HG02884 (cell line): ENCODE data around the gene CFI.

Experiments
- ATAC-seq: cut with Tn5 transposase; IDR thresholded peaks from one replicate; pipeline ENCODE4 v1.9.1; 2021; ENCODE audit warnings: mild to moderate bottlenecking, moderate library complexity; ENCODE audit not compliant: unreplicated experiment

CFI gene

GRCh38 chr4:109733728-109734127 is 68.1 kb downstream of the CFI start:
- no peak for ATAC-seq

- ATAC-seq, result no peak
Observed at GRCh38 chr4:109730619-109731545, 70.9 kb downstream of the CFI start.

- ATAC-seq, result peak; percentile 74
Observed at GRCh38 chr4:109729718-109730618, 71.8 kb downstream of the CFI start, which contains the start of gene PLA2G12A. Gene PLA2G12A, minus strand, starts transcription at chr4:109730070. Its CDS starts 261 bp downstream, at chr4:109729809.

- ATAC-seq, result no peak
Observed at GRCh38 chr4:109729117-109729717, 72.6 kb downstream of the CFI start.

GRCh38 chr4:109728385-109728784 is 73.4 kb downstream of the CFI start:
- no peak for ATAC-seq

GRCh38 chr4:109723110-109723509 is 78.7 kb downstream of the CFI start:
- no peak for ATAC-seq

GRCh38 chr4:109722357-109722756 is 79.4 kb downstream of the CFI start:
- no peak for ATAC-seq

- no peak for ATAC-seq
Observed at GRCh38 chr4:109721033-109721432, 80.8 kb downstream of the CFI start.

GRCh38 chr4:109719604-109720003 is 82.2 kb downstream of the CFI start:
- no peak for ATAC-seq

- ATAC-seq, result no peak
Observed at GRCh38 chr4:109718759-109719158, 83.0 kb downstream of the CFI start.

- ATAC-seq, result no peak
Observed at GRCh38 chr4:109713500-109713899, 88.3 kb downstream of the CFI start.

GRCh38 chr4:109708990-109709389 is 92.8 kb downstream of the CFI start:
- ATAC-seq, result peak; percentile 97

GRCh38 chr4:109708435-109708834 is 93.4 kb downstream of the CFI start:
- no peak for ATAC-seq

GRCh38 chr4:109703664-109704361 is 98.0 kb downstream of the CFI start:
- ATAC-seq, result no peak

GRCh38 chr4:109702950-109703663 is 98.7 kb downstream of the CFI start, which contains the start of gene CASP6:
Gene CASP6, minus strand, starts transcription at chr4:109703445. Its CDS starts 50 bp downstream, at chr4:109703395.
- peak; percentile 67 for ATAC-seq

- no peak for ATAC-seq
Observed at GRCh38 chr4:109701566-109702410, 100.0 kb downstream of the CFI start.

- ATAC-seq, result no peak
Observed at GRCh38 chr4:109699553-109700225, 102.1 kb downstream of the CFI start.

GRCh38 chr4:109698656-109699055 is 103.1 kb downstream of the CFI start:
- no peak for ATAC-seq
